ENCODE results near the gene S1PR4.
"Not testable (repeated sequence)": the region's sequence is repeated elsewhere in the genome, so short reads cannot be mapped to it uniquely, and the experiment has no call there.

S1PR4 gene

GRCh38 chr19:3196064-3196932, 17.7 kb downstream of the S1PR4 start:
- no peak for DNase-seq (ENCODE audit: low spot score)

GRCh38 chr19:3196933-3197205, 18.3 kb downstream of the S1PR4 start:
- DNase-seq (ENCODE audit: low spot score) = no peak

- DNase-seq (ENCODE audit: low spot score) = no peak
Measured at GRCh38 chr19:3198901-3199700, 20.5 kb downstream of the S1PR4 start.

- no peak for DNase-seq (ENCODE audit: low spot score)
Measured at GRCh38 chr19:3201072-3201700, 22.6 kb downstream of the S1PR4 start.

- DNase-seq (ENCODE audit: low spot score) = no peak
Measured at GRCh38 chr19:3201911-3202310, 23.3 kb downstream of the S1PR4 start.

- no peak for DNase-seq (ENCODE audit: low spot score)
Measured at GRCh38 chr19:3202346-3202745, 23.8 kb downstream of the S1PR4 start.

GRCh38 chr19:3202895-3203294, 24.3 kb downstream of the S1PR4 start:
- DNase-seq (ENCODE audit: low spot score) = not testable (repeated sequence)

- DNase-seq (ENCODE audit: low spot score) = no peak
Measured at GRCh38 chr19:3203805-3204645, 25.5 kb downstream of the S1PR4 start.

- DNase-seq (ENCODE audit: low spot score) = no peak
Measured at GRCh38 chr19:3204646-3205275, 26.2 kb downstream of the S1PR4 start.

- no peak for DNase-seq (ENCODE audit: low spot score)
Measured at GRCh38 chr19:3206216-3206953, 27.8 kb downstream of the S1PR4 start.

- DNase-seq (ENCODE audit: low spot score) = no peak
Measured at GRCh38 chr19:3207461-3208242, 29.1 kb downstream of the S1PR4 start.

- DNase-seq (ENCODE audit: low spot score) = no peak
Measured at GRCh38 chr19:3208317-3209207, 30.0 kb downstream of the S1PR4 start.

- DNase-seq (ENCODE audit: low spot score) = peak; percentile 82
Measured at GRCh38 chr19:3210347-3211017, 31.9 kb downstream of the S1PR4 start.

- DNase-seq (ENCODE audit: low spot score) = no peak
Measured at GRCh38 chr19:3211191-3211590, 32.6 kb downstream of the S1PR4 start.

GRCh38 chr19:3213159-3213558, 34.6 kb downstream of the S1PR4 start:
- DNase-seq (ENCODE audit: low spot score) = no peak

- DNase-seq (ENCODE audit: low spot score) = no peak
Measured at GRCh38 chr19:3216874-3217273, 38.3 kb downstream of the S1PR4 start.

- DNase-seq (ENCODE audit: low spot score) = no peak
Measured at GRCh38 chr19:3220576-3220975, 42.0 kb downstream of the S1PR4 start.

GRCh38 chr19:3221576-3221975, 43.0 kb downstream of the S1PR4 start:
- not testable (repeated sequence) for DNase-seq (ENCODE audit: low spot score)

All from AG20443 (cell line).